ENCODE results near the gene CFAP251.

CFAP251 gene

DNA sequence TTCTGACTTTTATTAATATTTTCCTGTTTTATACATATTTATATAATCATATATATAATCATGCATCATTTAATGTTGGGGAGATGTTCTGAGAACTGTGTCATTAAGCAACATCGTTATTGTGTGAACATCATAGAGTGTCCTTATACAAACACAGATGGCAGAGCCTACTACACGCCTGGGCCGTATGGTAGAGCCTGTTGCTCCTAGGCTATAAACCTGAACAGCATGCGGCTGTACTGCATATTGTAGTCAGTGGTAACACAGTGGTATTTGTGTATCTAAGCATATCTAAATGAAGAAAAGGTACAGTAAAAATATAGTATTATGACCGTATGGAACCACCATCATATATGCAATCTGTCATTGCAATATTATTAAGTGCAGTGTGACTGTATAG, 58.6 kb downstream of the CFAP251 start:
- TF ChIP-seq, protein P1, sequence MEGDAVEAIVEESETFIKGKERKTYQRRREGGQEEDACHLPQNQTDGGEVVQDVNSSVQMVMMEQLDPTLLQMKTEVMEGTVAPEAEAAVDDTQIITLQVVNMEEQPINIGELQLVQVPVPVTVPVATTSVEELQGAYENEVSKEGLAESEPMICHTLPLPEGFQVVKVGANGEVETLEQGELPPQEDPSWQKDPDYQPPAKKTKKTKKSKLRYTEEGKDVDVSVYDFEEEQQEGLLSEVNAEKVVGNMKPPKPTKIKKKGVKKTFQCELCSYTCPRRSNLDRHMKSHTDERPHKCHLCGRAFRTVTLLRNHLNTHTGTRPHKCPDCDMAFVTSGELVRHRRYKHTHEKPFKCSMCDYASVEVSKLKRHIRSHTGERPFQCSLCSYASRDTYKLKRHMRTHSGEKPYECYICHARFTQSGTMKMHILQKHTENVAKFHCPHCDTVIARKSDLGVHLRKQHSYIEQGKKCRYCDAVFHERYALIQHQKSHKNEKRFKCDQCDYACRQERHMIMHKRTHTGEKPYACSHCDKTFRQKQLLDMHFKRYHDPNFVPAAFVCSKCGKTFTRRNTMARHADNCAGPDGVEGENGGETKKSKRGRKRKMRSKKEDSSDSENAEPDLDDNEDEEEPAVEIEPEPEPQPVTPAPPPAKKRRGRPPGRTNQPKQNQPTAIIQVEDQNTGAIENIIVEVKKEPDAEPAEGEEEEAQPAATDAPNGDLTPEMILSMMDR (IDR thresholded peaks at IDR 0.05; ENCODE audit: borderline replicate concordance, insufficient read depth, low read depth, low read length) = no peak

DNA sequence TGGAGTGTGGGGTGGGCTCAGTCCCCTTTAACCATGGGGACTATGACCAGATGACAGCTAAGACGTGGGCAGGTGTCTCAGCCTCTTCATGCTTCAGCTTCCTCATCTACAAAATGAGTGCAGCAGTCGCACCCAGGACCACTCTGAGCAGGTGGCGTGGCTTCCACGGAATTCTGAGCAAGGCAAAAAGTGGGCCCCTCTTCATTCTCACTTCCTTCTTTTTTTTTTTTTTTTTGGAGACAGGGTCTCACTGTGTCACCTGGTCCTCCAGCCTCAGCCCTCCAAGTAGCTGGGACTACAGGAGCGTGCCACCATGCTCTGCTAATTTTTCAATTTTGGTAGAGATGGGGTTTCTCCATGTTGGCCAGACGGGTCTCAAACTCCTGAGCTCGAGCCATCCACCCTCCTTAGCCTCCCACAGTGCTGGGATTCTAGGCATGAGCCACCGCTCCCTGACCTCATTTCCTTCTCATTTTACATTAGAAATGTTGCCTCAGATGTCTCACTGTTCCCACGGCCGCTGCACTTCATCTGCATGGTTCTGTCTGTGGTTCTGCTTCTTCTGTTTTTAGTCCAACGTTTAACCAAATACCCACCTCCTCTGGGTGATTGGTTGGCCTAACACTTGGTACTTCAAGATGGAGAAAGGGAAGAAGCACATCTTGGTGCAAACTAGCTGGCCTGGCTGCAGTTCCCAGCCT, 61.9 kb downstream of the CFAP251 start:
- TF ChIP-seq, protein P1 (IDR thresholded peaks at IDR 0.05; ENCODE audit: borderline replicate concordance, insufficient read depth, low read depth, low read length) = no peak
- no peak overlapping the region for H3K4me3 ChIP-seq (ENCODE audit: low read depth, low read length)

More for the DNA sequence above, 58.6 kb downstream of the CFAP251 start:
- H3K4me3 ChIP-seq (ENCODE audit: low read depth, low read length) = no peak overlapping the region

DNA sequence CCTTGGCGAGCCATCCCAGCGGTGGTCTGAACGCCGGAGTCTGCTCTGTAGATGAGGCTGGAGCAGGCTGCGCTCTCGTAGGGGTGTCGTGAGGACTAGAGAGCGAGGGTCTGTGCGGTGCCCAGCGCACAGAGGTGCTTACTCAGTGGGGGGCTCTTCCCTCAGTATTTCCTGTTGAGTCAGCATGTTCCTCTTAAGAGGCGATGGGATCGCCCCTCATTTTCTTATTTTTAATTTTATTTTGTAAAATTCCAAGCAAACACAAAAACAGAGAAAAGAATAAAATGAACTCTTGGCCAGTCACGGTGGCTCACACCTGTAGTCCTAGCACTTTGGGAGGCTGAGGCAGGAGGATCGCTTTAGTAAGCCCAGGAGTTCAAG, 62.5 kb downstream of the CFAP251 start:
- H3K4me3 ChIP-seq (ENCODE audit: low read depth, low read length) = no peak overlapping the region
- TF ChIP-seq, protein P1 (IDR thresholded peaks at IDR 0.05; ENCODE audit: borderline replicate concordance, insufficient read depth, low read depth, low read length) = no peak

DNA sequence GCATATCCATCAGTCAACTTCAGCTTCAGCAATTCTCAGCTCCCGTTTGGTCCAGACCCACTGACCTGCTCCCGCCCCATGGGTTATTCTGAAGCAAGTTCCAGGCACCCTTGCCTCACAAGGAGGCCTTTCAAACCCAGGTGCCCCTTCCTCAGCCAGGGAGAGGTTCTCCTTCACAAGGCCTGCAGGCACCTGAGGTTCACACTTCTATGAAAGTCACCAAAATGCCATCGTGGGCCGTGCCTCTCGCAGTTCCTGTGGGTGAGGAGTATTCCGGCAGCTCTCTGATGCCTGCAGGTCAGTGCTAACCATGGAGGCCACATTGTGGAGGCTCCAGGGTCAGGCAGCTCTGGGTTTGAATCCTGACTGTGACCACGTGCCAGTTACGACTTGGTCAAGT, 63.1 kb downstream of the CFAP251 start:
- TF ChIP-seq, protein P1 (IDR thresholded peaks at IDR 0.05; ENCODE audit: borderline replicate concordance, insufficient read depth, low read depth, low read length) = no peak
- H3K4me3 ChIP-seq (ENCODE audit: low read depth, low read length) = no peak overlapping the region

DNA sequence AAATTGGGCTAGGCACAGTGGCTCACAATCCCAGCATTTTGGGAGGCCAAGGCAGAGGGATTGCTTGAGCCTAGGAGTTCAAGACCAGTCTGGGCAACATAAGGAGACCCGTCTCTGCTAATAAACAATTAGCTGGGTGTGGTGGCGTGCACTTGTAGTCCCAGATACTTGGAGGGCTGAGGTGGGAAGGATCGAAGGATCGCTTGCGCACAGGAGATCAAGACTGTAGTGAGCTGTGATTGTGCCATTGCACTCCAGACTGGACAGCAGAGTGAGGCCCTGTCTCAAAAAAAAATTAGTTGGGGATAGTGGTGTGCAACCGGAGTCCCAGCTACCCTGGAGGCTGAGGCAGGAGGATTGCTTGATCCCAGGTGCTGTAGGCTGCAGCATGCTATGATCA, 64.6 kb downstream of the CFAP251 start:
- TF ChIP-seq, protein P1 (IDR thresholded peaks at IDR 0.05; ENCODE audit: borderline replicate concordance, insufficient read depth, low read depth, low read length) = no peak
- H3K4me3 ChIP-seq (ENCODE audit: low read depth, low read length) = no peak overlapping the region

DNA sequence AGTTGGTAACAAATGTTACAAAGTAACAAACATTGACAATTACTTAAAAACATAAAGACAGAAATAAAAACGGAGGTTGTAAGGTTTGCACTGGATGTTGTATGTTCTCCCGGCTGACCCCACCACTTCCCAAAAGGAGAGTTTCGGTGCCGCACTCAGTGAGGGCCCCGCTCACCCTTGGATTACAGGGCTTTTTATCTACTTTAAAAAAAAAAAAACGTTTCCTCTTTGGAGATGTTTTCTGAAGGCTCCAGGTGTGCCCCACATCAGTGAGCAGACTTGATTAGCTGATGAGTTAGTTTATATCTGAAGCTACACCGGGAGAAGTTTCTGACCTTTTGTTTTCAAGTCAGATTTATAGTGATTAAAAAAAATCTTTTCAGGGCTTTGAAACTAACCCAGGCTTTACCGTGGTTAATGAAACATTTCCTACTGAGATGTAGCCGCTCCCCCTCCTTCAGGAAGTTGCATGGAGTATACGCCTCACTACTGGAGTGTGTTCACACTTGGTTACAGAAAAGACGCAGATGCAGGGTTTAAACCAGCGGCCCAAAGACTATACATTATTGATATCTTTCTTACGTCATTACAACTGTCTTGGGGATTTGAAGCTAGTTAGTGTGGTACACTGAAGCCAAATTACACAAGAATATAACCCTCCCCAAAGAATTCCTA, 65.3 kb downstream of the CFAP251 start:
- H3K4me3 ChIP-seq (ENCODE audit: low read depth, low read length) = no peak overlapping the region
- TF ChIP-seq, protein P1 (IDR thresholded peaks at IDR 0.05; ENCODE audit: borderline replicate concordance, insufficient read depth, low read depth, low read length) = no peak

Data from GM12875 (cell line).